GM04503 (cell line): ENCODE results near the gene NUTF2.
"Not testable (repeated sequence)": the region's sequence is repeated elsewhere in the genome, so short reads cannot be mapped to it uniquely, and the experiment has no call there.

Experiments
- DNase-seq: peaks from one replicate; pipeline ENCODE4 v3.0.0-alpha.2; 2012; ENCODE audit warnings: low read depth

The NUTF2 gene

DNA sequence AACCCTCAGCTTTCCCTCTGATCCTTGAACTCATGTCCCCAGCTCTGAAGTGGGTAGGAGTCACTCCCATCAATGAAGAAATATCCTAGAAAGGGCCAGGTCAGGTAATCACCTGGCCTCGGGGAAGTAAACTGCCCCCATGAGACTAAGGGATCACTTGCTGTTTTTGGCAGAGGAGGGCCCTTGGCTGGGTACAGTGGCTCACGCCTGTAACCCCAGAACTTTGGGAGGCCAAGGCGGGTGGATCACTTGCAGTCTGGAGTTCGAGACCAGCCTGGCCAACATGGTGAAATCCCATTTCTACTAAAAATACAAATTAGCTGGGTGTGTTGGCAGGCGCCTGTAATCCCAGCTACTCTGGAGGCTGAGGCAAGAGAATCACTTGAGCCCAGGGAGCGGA lies 17.3 kb downstream of the NUTF2 start:
- not testable (repeated sequence) for DNase-seq

DNA sequence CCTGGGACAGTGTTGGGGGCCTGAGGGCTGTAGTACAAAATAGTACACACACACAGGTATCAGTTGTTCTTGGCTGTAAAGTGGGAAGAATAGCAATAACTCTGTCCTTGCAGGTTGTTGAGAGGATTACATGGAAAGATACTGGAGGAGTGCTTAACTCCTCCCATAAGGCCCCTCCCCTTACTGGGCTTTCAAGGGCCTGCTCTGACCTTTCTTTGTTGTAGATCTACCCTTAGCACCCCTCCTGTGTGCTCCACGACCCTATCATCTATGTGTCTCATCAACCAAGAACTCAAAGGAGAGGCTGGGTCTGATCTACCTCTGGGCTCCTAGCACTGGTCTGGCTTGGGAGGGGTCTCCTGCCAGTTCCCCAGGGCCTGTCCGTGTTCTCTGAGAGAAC lies 17.9 kb downstream of the NUTF2 start:
- no peak for DNase-seq

DNA sequence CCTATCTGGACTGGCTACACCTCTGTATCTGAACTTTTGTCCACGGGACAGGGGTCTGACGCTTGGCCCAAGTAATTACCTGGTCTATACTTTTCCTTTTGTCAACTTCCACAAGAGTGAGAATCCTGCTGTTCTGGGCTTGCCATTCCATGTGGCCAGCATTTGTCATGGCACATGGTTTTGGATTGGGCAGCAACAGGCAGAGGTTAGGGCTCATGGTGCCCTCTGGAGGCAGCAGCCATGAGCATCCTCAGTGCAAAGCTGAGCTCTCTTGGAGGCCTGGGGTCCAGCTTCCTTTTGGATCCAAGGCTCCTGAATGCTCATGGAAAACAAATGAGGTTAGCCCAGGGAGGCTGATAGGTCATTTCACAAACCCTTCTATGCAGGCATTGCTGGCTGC lies 18.6 kb downstream of the NUTF2 start:
- no peak for DNase-seq

DNA sequence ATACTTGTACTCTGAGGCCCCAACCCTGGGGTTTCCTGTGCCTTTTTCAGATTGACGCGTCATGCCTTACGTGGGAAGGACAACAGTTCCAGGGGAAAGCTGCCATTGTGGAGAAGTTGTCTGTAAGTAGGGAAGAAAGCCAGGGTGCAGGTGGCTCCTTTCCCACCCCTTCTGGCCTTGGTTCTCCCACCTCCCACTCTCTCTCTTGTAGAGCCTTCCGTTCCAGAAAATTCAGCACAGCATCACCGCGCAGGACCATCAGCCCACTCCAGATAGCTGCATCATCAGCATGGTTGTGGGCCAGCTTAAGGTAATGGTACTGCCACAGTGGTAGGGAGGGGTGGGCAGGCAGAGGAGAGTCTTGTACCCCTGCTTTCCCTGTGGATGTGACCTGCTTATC lies 21.6 kb downstream of the NUTF2 start:
- no peak for DNase-seq

DNA sequence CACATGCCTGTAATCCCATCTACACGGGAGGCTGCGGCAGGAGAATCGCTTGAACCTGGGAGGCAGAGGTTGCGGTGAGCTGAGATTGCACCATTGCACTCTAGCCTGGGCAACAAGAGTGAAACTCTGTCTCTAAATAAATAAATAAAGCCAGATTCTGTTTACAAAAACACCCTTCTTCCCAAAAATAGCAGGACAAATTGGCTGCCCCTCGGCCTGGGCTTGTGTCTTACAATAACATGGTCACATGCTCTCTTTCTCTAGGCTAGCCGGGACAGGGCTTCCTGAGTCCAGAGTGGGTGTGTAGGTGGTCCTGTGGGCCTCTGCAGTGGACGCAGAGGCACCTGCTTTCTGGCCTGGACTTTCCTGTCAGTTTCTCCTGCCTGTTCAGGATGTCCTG lies 22.9 kb downstream of the NUTF2 start:
- no peak for DNase-seq

DNA sequence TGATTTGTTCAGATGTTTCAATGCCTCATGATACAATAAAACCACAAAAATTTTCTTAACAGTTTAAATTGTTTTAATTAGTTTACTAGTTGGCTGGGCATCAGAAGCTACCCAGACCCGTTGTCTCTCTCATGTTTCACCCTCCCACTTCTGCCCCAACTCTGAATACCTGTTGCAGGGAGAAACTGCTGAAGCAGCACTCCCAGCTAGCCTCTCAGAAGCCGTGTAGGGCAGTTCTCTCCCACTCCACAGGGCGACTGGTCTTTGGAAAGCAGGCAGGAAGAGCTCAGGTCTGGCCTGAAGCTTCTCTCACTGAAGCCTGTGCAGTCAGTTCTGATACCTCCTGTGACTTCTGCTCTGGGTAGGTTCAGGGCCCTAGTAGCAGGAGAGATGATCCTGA lies 24.5 kb downstream of the NUTF2 start:
- no peak for DNase-seq

DNA sequence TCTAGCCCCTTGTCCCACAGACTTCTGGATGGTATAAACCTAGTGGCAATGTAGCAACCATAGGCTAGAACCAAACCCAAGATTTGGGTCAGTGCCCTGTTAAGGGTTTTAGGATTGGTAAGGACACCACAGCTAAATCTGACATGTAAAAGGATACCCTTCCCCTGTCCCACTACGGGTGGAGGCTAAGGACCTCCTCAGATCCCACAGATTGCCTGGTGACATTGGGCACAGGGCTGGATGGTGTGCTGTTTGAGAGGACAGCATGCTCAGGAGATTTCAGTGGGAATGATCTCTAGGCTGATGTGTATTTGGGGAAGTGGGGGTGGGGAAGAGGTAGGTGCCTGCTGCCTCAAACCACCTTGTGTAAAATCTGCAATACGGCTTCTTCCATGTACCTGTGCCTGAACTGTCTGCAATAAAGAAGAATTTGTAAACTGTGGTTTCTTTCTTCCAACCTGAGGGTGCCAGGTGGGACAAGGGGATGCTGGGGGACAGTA lies 25.4 kb downstream of the NUTF2 start:
- DNase-seq, result no peak

DNA sequence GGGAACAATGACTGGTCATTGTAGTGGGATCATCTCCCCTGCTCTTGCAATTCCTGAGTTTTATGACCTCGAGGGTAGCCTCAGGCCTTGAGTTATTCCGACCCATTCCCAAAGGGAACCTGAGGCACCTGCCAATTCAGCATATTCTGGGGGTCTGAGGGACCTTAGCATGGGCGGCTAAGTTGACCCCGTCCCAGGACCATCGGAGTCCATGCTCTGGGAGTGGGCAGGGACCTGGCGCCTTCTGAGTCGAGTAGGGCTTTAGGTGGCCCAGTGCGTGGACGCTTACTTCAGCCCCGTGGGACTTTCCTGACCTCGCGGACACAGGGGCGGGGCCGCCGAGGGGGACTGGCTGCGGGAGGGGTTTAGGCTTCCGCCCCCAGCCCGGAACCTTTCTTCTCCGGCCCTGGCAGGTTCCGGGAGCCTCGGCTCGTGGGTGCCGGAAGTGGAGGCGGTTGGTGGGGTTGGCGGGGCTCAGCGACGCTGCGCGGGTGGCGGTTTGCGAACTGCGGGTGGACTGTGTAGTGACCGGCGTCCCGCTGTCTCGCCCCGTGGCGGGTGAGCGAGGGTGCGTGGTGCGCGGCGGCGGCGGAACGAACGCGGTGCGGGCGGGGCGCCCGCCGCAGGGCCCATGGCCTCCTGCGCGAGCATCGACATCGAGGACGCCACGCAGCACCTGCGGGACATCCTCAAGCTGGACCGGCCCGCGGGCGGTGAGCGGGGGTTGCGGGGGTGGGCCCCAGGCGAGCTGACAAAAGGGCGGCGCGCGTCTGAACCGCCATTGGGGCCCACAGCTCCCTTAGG lies 26.1 kb downstream of the NUTF2 start, which contains the start of gene EDC4:
EDC4 (plus strand) TSS at position 422 of the 804 bp plus-strand sequence; CDS start at position 632, 210 bp downstream.
- no peak for DNase-seq

DNA sequence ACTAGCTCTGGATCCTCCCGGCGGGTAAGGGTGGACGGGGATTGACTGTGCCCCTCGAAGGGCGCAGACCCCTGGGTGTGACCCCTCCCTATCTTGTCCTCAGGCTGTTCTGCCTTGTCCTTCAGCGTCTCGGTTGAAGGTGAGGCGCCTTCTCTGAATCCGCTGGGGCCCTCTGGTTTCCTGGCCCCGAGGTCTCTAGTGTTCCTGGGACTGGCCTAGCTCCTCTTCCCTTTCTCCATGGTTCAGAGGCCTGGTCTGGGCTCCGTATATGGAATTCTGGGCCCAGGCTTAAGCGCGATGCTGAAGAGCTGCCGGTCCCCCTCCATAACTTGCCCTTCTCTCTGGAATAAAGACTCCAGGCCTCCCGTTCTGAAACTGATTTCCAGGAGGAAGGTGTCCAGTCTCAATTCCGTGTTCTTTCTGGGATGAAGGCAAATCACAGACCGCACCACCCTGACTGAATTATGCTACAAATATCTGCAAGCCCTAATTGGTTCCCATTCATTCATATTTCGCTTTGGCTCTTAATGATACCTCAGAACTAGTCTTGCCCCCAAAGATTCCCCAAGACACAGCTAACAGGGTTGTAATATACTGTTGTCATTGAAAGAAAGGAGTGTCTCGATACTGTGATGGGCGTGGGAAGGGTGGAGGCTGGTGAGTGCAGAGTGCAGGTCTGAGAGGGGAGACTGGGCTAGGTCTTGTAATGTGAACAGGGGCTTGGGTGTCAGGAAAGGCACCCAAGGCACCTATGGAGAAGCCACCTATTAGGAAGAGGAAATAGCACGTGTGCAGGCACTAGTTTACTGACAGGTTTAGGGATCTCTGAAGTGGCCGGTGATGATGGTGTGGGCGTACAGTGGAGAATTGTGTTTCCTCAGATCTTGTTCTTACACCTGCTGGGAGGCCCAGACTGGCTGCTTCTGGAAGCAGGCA lies 27.0 kb downstream of the NUTF2 start:
- DNase-seq, result no peak

DNA sequence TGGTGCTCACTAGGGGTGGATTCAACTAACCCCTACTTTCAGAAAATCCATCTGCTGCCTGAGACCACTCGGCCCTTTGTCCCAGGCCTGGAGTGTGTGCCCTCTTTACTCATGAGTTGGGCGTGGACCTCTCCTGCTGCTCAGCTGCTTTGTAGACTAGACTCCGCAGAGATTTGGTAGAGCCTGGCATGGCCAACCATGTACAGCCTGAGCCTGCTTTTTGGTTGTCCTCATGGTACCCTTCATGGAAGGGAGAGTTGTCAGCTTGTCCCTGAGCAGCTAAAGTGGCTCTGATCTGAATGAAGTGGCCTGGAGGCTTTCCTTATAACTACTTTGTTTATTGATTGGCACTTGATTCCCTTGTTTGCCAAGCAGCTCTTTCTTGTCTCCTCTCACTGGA lies 27.6 kb downstream of the NUTF2 start:
- no peak for DNase-seq

DNA sequence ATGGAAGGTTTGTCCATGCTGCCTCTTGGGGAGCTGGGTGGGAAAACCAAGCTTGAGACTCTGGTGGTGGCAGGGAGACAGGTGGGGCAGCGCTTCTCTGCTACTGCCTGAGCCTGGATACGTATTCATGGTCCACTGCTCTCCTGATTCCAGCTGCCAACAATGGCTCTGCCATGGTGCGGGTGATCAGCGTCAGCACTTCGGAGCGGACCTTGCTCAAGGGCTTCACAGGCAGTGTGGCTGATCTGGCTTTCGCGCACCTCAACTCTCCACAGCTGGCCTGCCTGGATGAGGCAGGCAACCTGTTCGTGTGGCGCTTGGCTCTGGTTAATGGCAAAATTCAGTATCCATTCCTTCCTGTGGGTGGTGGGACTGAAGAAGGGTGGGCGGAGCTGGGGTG lies 30.3 kb downstream of the NUTF2 start:
- DNase-seq, result no peak

DNA sequence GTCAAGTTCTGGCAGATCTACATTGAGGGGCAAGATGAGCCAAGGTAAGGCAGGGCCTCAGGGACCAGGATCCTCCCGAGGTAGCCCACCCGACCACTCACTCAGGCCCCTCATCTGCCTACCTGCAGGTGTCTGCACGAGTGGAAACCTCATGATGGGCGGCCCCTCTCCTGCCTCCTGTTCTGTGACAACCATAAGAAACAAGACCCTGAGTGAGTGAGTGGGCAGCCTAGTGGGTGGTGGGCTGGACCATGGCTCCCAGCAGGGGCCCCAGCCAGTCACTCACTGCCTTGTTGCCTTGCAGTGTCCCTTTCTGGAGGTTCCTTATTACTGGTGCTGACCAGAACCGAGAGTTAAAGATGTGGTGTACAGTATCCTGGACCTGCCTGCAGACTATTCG lies 31.5 kb downstream of the NUTF2 start:
- no peak for DNase-seq

DNA sequence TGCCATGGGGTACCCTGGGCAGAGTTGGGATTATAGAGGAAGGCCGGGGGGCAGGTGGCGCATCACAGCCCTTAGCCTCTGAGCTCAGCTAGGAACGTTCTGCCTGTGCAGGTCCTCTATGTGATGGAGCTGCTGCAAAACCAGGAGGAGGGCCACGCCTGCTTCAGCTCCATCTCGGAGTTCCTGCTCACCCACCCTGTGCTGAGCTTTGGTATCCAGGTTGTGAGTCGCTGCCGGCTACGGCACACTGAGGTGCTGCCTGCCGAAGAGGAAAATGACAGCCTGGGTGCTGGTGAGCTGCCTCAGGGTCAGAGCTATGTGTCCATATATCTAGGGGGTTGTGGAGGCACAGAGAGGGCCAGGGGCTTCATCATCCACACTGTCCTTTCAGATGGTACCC lies 32.1 kb downstream of the NUTF2 start:
- DNase-seq, result no peak

DNA sequence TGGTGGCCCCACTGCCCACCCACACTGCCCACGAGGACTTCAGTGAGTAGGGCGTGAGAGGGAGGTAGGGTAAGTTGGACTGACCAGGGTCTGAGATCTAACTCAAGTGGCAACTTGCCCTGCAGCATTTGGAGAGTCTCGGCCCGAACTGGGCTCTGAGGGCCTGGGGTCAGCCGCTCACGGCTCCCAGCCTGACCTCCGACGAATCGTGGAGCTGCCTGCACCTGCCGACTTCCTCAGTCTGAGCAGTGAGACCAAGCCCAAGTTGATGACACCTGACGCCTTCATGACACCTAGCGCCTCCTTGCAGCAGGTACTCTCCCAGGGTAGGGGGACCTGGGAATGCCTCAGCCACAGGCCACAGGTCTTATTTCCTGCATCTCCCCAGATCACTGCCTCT lies 32.7 kb downstream of the NUTF2 start:
- DNase-seq, result no peak

DNA sequence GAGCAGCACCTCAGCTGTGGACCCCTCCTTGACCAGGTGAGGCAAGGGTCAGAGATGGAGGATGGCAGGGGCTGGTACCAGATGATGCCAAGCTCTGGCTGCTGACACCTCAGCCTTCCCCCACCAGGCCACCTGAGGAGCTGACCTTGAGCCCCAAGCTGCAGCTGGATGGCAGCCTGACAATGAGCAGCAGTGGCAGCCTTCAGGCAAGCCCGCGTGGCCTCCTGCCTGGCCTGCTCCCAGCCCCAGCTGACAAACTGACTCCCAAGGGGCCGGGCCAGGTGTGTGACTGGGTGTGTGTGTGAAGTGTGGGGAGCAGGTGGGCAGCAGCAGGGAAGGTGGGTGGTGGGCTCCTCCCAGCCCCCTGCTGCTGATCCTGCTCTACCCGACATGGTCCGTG lies 33.2 kb downstream of the NUTF2 start:
- no peak for DNase-seq

DNA sequence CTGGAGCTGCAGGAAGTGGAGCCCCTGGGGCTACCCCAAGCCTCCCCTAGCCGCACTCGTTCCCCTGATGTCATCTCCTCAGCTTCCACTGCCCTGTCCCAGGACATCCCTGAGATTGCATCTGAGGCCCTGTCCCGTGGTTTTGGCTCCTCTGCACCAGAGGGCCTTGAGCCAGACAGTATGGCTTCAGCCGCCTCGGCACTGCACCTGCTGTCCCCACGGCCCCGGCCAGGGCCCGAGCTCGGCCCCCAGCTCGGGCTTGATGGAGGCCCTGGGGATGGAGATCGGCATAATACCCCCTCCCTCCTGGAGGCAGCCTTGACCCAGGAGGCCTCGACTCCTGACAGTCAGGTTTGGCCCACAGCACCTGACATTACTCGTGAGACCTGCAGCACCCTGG lies 33.9 kb downstream of the NUTF2 start:
- no peak for DNase-seq

DNA sequence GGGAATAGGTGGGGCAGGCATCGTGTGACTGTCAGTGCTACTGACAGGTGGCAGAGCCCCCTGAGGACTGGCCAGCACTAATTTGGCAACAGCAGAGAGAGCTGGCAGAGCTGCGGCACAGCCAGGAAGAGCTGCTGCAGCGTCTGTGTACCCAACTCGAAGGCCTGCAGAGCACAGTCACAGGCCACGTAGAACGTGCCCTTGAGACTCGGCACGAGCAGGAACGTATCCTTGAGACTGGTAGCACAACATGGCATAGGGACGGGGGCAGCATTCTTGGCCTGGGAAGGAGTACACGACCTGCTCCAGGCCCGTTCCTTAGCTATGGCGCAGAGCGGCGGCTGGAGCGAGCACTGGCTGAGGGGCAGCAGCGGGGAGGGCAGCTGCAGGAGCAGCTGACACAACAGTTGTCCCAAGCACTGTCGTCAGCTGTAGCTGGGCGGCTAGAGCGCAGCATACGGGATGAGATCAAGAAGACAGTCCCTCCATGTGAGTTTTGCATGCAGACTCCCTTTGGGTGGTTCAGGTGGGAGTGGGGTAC lies 35.0 kb downstream of the NUTF2 start:
- no peak for DNase-seq

DNA sequence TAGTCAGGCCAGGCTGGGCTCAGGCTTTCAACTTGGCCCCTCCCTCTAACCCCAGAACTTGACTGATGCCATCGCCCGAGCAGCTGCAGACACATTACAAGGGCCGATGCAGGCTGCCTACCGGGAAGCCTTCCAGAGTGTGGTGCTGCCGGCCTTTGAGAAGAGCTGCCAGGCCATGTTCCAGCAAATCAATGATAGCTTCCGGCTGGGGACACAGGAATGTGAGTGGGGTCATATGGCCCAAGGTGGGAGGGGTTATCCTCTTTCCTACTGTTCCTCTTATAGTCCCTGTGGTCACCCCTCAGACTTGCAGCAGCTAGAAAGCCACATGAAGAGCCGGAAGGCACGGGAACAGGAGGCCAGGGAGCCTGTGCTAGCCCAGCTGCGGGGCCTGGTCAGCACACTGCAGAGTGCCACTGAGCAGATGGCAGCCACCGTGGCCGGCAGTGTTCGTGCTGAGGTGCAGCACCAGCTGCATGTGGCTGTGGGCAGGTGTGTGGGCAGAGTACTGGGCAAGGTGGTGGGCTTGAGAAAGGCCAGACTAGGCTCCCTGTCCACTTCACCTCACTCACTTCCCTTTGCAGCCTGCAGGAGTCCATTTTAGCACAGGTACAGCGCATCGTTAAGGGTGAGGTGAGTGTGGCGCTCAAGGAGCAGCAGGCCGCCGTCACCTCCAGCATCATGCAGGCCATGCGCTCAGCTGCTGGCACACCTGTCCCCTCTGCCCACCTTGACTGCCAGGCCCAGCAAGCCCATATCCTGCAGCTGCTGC lies 35.8 kb downstream of the NUTF2 start:
- no peak for DNase-seq

DNA sequence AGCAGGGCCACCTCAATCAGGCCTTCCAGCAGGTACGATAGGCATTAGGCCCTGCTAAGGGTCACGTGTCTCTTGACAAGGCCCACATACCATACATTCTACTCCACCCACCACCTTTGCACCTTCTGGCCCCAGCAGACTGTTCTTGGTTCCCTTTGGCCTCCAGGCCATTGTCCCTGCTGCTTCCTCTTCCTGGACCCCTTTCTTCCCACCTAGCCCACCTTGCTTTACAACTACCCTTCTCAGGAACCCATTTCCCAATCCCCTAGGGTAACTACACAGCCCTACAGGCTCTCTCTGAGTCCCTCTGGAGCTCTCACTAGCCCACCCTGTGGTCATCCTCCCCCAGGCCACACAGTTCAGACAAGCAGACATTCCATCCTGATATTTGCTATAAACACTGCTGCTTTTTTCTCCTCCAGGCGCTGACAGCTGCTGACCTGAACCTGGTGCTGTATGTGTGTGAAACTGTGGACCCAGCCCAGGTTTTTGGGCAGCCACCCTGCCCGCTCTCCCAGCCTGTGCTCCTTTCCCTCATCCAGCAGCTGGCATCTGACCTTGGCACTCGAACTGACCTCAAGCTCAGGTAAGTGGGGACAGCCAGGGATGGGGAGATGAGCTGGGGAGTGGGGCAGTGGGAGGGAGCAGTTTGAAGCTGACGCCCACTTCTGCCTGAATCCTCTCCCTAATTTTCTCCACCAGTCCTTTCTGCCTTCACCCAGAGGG lies 36.6 kb downstream of the NUTF2 start:
- DNase-seq, result no peak

DNA sequence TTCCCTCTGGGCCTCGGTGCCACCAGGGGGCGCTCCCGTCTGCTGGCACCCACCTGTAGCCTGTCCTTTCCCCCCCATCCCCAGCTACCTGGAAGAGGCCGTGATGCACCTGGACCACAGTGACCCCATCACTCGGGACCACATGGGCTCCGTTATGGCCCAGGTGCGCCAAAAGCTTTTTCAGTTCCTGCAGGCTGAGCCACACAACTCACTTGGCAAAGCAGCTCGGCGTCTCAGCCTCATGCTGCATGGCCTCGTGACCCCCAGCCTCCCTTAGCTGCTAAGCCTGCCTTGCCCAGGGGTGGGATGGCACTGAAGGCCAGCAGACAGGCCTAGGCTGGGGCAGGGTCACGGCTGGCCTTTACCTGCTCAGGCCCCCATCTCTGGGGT lies 37.1 kb downstream of the NUTF2 start:
- DNase-seq, result no peak

DNA sequence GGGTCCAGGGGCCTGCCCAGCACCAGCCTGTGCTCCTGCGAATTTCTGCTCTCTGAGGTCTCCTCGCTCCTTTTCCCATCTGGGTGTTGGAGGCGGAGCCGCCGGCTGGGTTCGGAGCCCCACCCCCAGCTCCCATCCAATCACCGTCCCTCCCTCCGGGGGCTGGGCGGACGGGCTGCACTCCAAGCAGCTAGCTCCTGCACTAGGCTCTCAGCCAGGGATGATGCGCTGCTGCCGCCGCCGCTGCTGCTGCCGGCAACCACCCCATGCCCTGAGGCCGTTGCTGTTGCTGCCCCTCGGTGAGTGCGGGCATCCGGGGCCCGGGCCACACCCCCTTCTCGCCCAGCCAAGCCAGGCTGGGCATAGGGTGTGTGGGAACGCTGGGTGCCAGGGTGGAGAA lies 38.0 kb downstream of the NUTF2 start, which contains the start of gene NRN1L:
NRN1L (plus strand) TSS at position 202 of the 400 bp plus-strand sequence; CDS start at position 221, 19 bp downstream.
- no peak for DNase-seq
